ENCODE measurements around the gene SLC37A1.

DNA sequence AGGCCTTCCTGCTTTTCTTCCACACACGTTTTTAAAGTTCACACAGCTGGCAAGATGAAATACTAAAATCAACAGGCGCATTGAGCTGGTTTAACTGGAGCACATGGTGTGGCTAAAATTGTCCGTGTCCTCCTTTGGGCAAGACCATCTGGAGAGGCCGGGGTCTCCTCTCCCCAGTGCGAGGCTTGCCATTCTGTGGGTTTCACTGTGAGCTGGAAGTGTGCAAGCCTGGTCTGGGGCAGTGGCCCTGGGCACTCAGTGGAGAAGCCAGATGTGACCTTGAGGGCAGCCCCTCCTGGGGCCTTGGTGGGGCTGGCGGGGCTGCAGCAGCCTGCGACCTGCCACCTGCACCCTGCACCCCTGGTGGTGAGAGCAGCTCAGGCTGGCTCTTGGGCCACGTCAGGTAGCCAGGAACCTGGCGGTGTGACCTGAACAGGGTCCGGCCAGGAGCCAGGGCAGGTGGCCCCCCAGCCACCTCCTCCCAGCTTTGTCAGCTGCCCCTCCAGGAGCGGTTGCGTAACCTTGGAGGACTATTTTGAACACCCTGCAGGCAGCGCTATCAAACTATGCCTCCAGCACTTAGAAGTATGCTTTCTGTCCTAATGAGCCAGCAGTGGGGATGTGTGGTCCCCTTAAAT, 52.4 kb downstream of the SLC37A1 start:
- no peak for TF ChIP-seq CTCF (IDR thresholded peaks at IDR 0.05; ENCODE audit: low read depth, low read length, missing input control)
- TF ChIP-seq REST (IDR thresholded peaks at IDR 0.05) = no peak
- no peak for TF ChIP-seq TAF1 (conservative IDR thresholded peaks at IDR 0.05)
- TF ChIP-seq FOXA2 (IDR thresholded peaks at IDR 0.05) = no peak
- no peak for TF ChIP-seq SP1 (IDR thresholded peaks at IDR 0.05)
- no peak for TF ChIP-seq RAD21 (IDR thresholded peaks at IDR 0.05)
- TF ChIP-seq, protein P1, sequence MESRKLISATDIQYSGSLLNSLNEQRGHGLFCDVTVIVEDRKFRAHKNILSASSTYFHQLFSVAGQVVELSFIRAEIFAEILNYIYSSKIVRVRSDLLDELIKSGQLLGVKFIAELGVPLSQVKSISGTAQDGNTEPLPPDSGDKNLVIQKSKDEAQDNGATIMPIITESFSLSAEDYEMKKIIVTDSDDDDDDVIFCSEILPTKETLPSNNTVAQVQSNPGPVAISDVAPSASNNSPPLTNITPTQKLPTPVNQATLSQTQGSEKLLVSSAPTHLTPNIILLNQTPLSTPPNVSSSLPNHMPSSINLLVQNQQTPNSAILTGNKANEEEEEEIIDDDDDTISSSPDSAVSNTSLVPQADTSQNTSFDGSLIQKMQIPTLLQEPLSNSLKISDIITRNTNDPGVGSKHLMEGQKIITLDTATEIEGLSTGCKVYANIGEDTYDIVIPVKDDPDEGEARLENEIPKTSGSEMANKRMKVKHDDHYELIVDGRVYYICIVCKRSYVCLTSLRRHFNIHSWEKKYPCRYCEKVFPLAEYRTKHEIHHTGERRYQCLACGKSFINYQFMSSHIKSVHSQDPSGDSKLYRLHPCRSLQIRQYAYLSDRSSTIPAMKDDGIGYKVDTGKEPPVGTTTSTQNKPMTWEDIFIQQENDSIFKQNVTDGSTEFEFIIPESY (IDR thresholded peaks at IDR 0.05) = no peak
- no peak for TF ChIP-seq MAX (IDR thresholded peaks at IDR 0.05)
- TF ChIP-seq JUND (IDR thresholded peaks at IDR 0.05) = no peak
- TF ChIP-seq YY1 (IDR thresholded peaks at IDR 0.05) = no peak
- no peak for TF ChIP-seq RXRA (IDR thresholded peaks at IDR 0.05)
- TF ChIP-seq, protein P2, sequence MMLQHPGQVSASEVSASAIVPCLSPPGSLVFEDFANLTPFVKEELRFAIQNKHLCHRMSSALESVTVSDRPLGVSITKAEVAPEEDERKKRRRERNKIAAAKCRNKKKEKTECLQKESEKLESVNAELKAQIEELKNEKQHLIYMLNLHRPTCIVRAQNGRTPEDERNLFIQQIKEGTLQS (IDR thresholded peaks at IDR 0.05) = no peak
- TF ChIP-seq EGR1 (IDR thresholded peaks at IDR 0.05; ENCODE audit: low read depth in 2 of 2) = no peak
- no peak for TF ChIP-seq FOXA1 (IDR thresholded peaks at IDR 0.05)

Data from liver (tissue), 3 donors.